SU-DHL-6 (cell line): ENCODE data around the gene MCCC2.

Source experiments
- H2AFZ ChIP-seq: fragments of 200-600 bp; sonication (generic); 2 replicates; pipeline ENCODE4 v1.6.1; 2014; ENCODE audit warnings: low read depth, mild to moderate bottlenecking, moderate library complexity, mixed read lengths, antibody characterized with exemption, low read length; ENCODE audit not compliant: severe bottlenecking
- H3F3A ChIP-seq: fragments of 200-600 bp; shearing (Covaris generic); 2 replicates; pipeline ENCODE4 v1.6.0; 2016; ENCODE audit warnings: antibody characterized with exemption, mild to moderate bottlenecking; ENCODE audit not compliant: insufficient read depth
- H3K27ac ChIP-seq: fragments of 200-600 bp; sonication (generic); 2 replicates; pipeline ENCODE4 v1.5.1; 2016; ENCODE audit warnings: low read depth, mild to moderate bottlenecking, low read length, moderate library complexity, mixed read lengths
- H3K27me3 ChIP-seq: fragments of 200-600 bp; sonication (generic), shearing (Covaris generic); 2 replicates; pipeline ENCODE4 v1.6.0; 2014; ENCODE audit warnings: mild to moderate bottlenecking, low read length
- H3K36me3 ChIP-seq: fragments of 200-600 bp; sonication (generic); 2 replicates; pipeline ENCODE4 v1.6.1; 2014; ENCODE audit warnings: mild to moderate bottlenecking, low read length, mixed read lengths
- H3K4me2 ChIP-seq: fragments of 300-600, 200-600 bp; shearing (Covaris generic), sonication (generic); 2 replicates; pipeline ENCODE4 v1.6.0; 2014; ENCODE audit warnings: low read length, low read depth, mild to moderate bottlenecking; ENCODE audit not compliant: poor library complexity, severe bottlenecking
- H3K4me3 ChIP-seq: fragments of 200-600 bp; sonication (generic); 2 replicates; pipeline ENCODE4 v1.5.1; 2014; ENCODE audit warnings: antibody characterized with exemption, low read length, mild to moderate bottlenecking, mixed read lengths; ENCODE audit not compliant: insufficient read depth, poor library complexity, severe bottlenecking
- H3K79me2 ChIP-seq: fragments of 200-600 bp; sonication (generic); 2 replicates; pipeline ENCODE4 v1.6.1; 2014; ENCODE audit warnings: mild to moderate bottlenecking, low read length, moderate library complexity; ENCODE audit not compliant: insufficient read depth
- H3K9ac ChIP-seq: fragments of 200-600 bp; sonication (generic); 2 replicates; pipeline ENCODE4 v1.7.0; 2014; ENCODE audit warnings: mild to moderate bottlenecking, low read length
- H3K9me2 ChIP-seq: fragments of 200-600 bp; sonication (generic); replicated peaks from 2 replicates; pipeline ENCODE4 v1.6.1; 2014; ENCODE audit warnings: low read length; ENCODE audit not compliant: insufficient read depth
- H3K9me3 ChIP-seq: fragments of 200-600 bp; sonication (generic); 2 replicates; pipeline ENCODE4 v1.6.1; 2014; ENCODE audit warnings: low read length, mixed read lengths; ENCODE audit not compliant: insufficient read depth
- H4K20me1 ChIP-seq: fragments of 200-600 bp; sonication (generic); 2 replicates; pipeline ENCODE4 v1.6.1; 2014; ENCODE audit warnings: low read depth, mild to moderate bottlenecking, antibody characterized with exemption, low read length, moderate library complexity, mixed read lengths
- EZH2phosphoT487 ChIP-seq: fragments of 200-600 bp; sonication (generic), shearing (Covaris generic); conservative IDR thresholded peaks from 2 replicates; pipeline ENCODE4 v1.6.1; 2018; ENCODE audit warnings: mild to moderate bottlenecking, antibody characterized with exemption, low read length, moderate library complexity, mixed read lengths
- TF ChIP-seq, protein P1 (sequence below): fragments of 200-600 bp; sonication (generic); IDR thresholded peaks from one replicate; pipeline ENCODE4 v1.5.1; 2017; ENCODE audit warnings: antibody characterized with exemption, mild to moderate bottlenecking, low read length, moderate library complexity; ENCODE audit not compliant: insufficient read depth, poor library complexity, severe bottlenecking

The MCCC2 gene

DNA sequence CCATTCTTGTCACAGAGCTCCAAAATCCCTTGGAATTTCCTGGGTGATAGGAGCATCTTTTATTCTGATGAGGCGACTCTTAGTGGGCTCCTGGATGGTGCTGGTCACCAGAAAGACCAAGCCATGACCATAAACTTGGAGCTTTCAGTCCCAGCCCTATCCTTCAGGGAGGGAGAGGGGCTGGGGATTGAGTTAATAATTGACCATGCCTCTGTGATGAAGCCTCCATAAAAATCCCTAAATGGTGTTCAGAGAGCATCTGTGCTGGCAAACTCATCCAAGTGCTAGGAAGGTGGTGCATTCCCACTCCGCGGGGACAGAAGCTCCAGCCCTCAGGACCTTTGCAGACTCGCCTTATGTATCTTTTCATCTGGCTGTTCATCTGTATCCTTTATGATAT lies 28.7 kb downstream of the MCCC2 start:
- Histone ChIP-seq H2AFZ (no peak overlapping the region), H3K9ac (no peak overlapping the region), H3K79me2 (peaks cover 8% of the 10 kb centered on the region; the same call in 1 of the 2 replicates), H3F3A (no peaks in the 10 kb centered on the region), H4K20me1 (no peaks in the 10 kb centered on the region), H3K36me3 (peaks cover 4% of the 10 kb centered on the region; the same call in 1 of the 2 replicates), H3K27ac (no peak overlapping the region), H3K9me3 (no peaks in the 10 kb centered on the region), H3K4me2 (no peak overlapping the region), H3K4me3 (no peak overlapping the region), H3K27me3 (no peaks in the 10 kb centered on the region), H3K9me2 (no peaks in the 10 kb centered on the region)
- TF ChIP-seq EZH2phosphoT487: no peak
- TF ChIP-seq, protein P1, sequence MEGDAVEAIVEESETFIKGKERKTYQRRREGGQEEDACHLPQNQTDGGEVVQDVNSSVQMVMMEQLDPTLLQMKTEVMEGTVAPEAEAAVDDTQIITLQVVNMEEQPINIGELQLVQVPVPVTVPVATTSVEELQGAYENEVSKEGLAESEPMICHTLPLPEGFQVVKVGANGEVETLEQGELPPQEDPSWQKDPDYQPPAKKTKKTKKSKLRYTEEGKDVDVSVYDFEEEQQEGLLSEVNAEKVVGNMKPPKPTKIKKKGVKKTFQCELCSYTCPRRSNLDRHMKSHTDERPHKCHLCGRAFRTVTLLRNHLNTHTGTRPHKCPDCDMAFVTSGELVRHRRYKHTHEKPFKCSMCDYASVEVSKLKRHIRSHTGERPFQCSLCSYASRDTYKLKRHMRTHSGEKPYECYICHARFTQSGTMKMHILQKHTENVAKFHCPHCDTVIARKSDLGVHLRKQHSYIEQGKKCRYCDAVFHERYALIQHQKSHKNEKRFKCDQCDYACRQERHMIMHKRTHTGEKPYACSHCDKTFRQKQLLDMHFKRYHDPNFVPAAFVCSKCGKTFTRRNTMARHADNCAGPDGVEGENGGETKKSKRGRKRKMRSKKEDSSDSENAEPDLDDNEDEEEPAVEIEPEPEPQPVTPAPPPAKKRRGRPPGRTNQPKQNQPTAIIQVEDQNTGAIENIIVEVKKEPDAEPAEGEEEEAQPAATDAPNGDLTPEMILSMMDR: no peak

DNA sequence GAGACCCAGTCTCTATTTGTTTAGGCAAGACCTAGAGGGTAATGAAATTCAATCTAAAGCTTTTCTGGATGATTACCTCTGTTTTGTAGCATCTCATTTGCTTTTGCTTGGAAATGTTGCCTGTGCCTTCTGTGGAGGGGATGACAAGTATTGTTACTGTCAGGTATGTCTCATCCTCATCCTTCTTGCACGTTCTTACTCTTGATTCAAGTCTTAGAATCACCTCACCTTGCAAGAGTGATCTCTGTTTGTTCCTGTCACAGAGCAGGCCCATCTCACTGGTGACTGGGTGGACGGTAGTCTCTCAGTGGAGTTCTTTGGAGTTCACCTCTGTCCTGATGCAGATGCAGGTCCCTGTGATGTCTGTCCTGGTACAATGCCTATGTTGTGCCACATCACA lies 33.5 kb downstream of the MCCC2 start:
- Histone ChIP-seq H3K4me3 (no peak overlapping the region), H3K9ac (no peak overlapping the region), H3K9me2 (no peaks in the 10 kb centered on the region), H3K4me2 (no peak overlapping the region), H3F3A (no peaks in the 10 kb centered on the region), H3K9me3 (no peaks in the 10 kb centered on the region), H2AFZ (no peak overlapping the region), H4K20me1 (no peaks in the 10 kb centered on the region), H3K27me3 (no peaks in the 10 kb centered on the region), H3K79me2 (peaks cover 15% of the 10 kb centered on the region), H3K27ac (no peak overlapping the region), H3K36me3 (peaks cover 4% of the 10 kb centered on the region; the same call in 1 of the 2 replicates)
- no peak for TF ChIP-seq EZH2phosphoT487
- TF ChIP-seq, protein P1: no peak

DNA sequence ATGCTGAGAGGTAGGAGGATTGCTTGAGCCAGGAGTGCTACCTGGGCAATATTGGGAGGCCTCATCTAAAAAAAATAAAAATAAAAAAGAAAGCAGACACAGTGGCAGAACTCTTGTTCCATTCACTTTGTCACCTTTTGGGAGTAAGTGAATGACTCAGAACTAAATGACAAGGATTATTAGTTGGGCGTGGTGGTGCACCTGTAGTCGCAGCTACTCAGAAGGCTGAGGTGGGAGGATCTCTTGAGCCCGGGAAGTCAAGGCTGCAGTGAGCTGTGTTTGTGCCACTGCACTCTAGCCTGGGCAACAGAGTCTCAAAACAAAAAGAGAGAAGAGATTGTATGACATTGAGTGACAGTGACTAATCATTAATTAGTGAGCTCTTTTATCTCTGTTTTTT lies 34.1 kb downstream of the MCCC2 start:
- H3K4me2 ChIP-seq: no peak overlapping the region
- H3K79me2 ChIP-seq: peaks cover 15% of the 10 kb centered on the region
- no peak overlapping the region for H3K9ac ChIP-seq
- no peak overlapping the region for H2AFZ ChIP-seq
- H3K27me3 ChIP-seq: no peaks in the 10 kb centered on the region
- H3F3A ChIP-seq: no peaks in the 10 kb centered on the region
- no peaks in the 10 kb centered on the region for H4K20me1 ChIP-seq
- no peak for TF ChIP-seq EZH2phosphoT487
- TF ChIP-seq, protein P1: no peak
- H3K4me3 ChIP-seq: no peak overlapping the region
- peaks cover 7% of the 10 kb centered on the region; the same call in 1 of the 2 replicates for H3K36me3 ChIP-seq
- H3K9me3 ChIP-seq: no peaks in the 10 kb centered on the region
- no peak overlapping the region for H3K27ac ChIP-seq
- H3K9me2 ChIP-seq: no peaks in the 10 kb centered on the region

DNA sequence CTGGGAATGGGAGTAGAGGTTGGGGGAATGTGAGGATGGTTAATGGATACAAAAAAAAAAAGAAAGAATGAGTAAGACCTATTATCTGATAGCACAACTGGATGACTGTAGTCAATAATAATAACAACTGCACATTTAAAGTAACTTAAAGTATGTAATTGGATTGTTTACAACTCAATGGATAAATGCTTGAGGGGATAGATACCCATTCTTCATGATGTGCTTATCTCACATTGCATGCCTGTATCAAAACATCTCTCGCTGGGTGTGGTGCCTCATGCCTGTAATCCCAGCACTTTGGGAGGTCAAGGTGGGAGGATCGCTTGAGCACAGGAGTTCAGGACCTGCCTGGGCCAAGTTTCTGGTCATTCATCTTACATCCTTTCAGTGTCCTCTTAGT lies 34.6 kb downstream of the MCCC2 start:
- Histone ChIP-seq H3K79me2 (peaks cover 15% of the 10 kb centered on the region), H3K4me3 (no peak overlapping the region), H3K4me2 (no peak overlapping the region), H3K9ac (no peak overlapping the region), H3F3A (no peaks in the 10 kb centered on the region), H3K36me3 (peaks cover 12% of the 10 kb centered on the region; the same call in 1 of the 2 replicates), H3K9me2 (no peaks in the 10 kb centered on the region), H4K20me1 (no peaks in the 10 kb centered on the region), H3K27ac (no peak overlapping the region), H3K27me3 (no peaks in the 10 kb centered on the region), H2AFZ (no peak overlapping the region), H3K9me3 (no peaks in the 10 kb centered on the region)
- TF ChIP-seq, protein P1: no peak
- TF ChIP-seq EZH2phosphoT487: no peak
